ENCODE results near the gene UBE2C. TPM values are rescaled to one million over a fixed set of nuclear protein-coding genes. Genes with fewer than 3 reads are reported as not detected.
A peak's percentile ranks its signal among the peaks of the same experiment; 100 is the strongest.

The UBE2C gene
- total RNA-seq, 1 donor from 2014 or later = 22.9 TPM

DNA sequence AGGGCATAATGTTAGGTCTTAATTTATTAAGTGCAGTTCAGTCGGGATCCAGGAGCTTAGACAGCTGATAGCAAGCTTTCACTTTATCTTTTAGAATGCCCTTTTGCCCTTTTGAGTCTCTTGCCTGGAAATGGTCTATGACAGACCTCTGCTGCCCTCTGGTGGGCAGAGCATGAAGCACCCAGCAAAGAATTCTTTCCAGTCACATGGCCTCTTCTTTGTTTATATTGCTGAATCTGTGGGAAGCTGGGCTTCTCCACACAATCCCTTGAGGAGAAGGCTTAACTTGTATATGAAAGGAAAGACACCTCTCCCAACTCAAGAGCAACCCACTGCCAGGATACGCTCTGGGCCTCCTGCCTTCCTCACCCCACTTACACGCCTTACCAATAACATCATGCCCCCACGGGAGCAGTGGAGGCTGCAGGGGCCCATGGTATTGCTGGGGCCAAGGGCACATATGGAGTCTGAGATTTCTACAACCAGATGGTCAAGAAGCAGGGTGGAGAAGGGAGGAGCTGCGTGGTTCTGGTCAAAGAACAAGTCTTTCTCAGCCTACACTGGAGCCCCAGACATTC is 41.2 kb upstream of the UBE2C start:
- Mint-ChIP-seq H3K4me3 (ENCODE audit: unreplicated experiment) (no peak overlapping the region), H3K27me3 (ENCODE audit: unreplicated experiment) (peaks cover 2% of the 10 kb centered on the region), H3K27ac (ENCODE audit: unreplicated experiment) (no peak overlapping the region), H3K4me1 (ENCODE audit: unreplicated experiment) (no peaks in the 10 kb centered on the region), H3K9me3 (ENCODE audit: unreplicated experiment) (no peaks in the 10 kb centered on the region), H3K36me3 (ENCODE audit: low read depth, unreplicated experiment) (no peaks in the 10 kb centered on the region)
- TF ChIP-seq, protein P1, sequence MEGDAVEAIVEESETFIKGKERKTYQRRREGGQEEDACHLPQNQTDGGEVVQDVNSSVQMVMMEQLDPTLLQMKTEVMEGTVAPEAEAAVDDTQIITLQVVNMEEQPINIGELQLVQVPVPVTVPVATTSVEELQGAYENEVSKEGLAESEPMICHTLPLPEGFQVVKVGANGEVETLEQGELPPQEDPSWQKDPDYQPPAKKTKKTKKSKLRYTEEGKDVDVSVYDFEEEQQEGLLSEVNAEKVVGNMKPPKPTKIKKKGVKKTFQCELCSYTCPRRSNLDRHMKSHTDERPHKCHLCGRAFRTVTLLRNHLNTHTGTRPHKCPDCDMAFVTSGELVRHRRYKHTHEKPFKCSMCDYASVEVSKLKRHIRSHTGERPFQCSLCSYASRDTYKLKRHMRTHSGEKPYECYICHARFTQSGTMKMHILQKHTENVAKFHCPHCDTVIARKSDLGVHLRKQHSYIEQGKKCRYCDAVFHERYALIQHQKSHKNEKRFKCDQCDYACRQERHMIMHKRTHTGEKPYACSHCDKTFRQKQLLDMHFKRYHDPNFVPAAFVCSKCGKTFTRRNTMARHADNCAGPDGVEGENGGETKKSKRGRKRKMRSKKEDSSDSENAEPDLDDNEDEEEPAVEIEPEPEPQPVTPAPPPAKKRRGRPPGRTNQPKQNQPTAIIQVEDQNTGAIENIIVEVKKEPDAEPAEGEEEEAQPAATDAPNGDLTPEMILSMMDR (IDR thresholded peaks at IDR 0.05; ENCODE audit: unreplicated experiment) = peak; percentile 95
- peak; percentile 84 for DNase-seq (ENCODE audit: low spot score)

DNA sequence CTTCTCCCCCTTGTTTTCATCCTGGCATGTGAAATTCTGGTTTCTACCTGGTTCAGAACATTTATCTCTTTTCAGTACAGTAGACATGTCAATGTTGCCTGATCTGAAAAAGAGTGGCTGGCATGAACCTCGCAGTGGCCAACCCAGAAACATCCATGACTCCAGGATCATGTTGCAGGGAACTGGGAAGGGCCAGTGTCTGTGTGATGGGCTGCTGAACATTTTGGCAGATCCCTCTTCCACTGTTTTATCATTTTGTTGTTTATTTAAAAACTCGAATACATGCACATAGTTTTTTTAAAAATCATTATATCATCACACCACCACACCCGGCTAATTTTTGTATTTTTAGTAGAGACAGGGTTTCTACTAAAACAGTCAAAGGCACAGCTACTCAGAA is 39.8 kb upstream of the UBE2C start:
- Mint-ChIP-seq H3K4me3 (ENCODE audit: unreplicated experiment) (no peak overlapping the region), H3K27ac (ENCODE audit: unreplicated experiment) (no peak overlapping the region), H3K27me3 (ENCODE audit: unreplicated experiment) (peaks cover 2% of the 10 kb centered on the region), H3K4me1 (ENCODE audit: unreplicated experiment) (peaks cover 2% of the 10 kb centered on the region), H3K36me3 (ENCODE audit: low read depth, unreplicated experiment) (no peaks in the 10 kb centered on the region), H3K9me3 (ENCODE audit: unreplicated experiment) (no peaks in the 10 kb centered on the region)
- DNase-seq (ENCODE audit: low spot score) = no peak
- TF ChIP-seq, protein P1 (IDR thresholded peaks at IDR 0.05; ENCODE audit: unreplicated experiment) = no peak

DNA sequence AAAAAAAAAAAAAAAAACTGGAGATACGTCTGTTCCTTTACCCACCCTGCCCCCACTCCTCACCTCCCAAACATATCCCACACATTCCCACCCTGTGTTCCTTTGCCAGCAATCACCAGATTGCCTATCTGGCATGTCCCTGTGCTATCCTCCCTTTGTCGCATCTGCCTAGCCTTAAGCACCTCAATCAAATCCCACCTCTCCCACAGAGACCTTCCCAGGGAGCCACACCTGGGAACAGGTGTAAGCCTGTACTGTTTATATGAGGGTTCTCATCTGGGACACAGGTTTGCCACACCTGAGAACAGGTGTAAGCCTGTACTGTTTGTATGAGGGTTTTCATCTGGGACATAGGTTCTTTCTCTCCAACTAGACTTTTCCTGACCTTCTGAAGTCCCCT is 37.5 kb upstream of the UBE2C start:
- Mint-ChIP-seq H3K27me3 (ENCODE audit: unreplicated experiment) (peaks cover 2% of the 10 kb centered on the region), H3K36me3 (ENCODE audit: low read depth, unreplicated experiment) (no peaks in the 10 kb centered on the region), H3K4me3 (ENCODE audit: unreplicated experiment) (no peak overlapping the region), H3K27ac (ENCODE audit: unreplicated experiment) (no peak overlapping the region), H3K4me1 (ENCODE audit: unreplicated experiment) (peaks cover 2% of the 10 kb centered on the region), H3K9me3 (ENCODE audit: unreplicated experiment) (no peaks in the 10 kb centered on the region)
- TF ChIP-seq, protein P1 (IDR thresholded peaks at IDR 0.05; ENCODE audit: unreplicated experiment) = no peak
- DNase-seq (ENCODE audit: low spot score) = no peak

DNA sequence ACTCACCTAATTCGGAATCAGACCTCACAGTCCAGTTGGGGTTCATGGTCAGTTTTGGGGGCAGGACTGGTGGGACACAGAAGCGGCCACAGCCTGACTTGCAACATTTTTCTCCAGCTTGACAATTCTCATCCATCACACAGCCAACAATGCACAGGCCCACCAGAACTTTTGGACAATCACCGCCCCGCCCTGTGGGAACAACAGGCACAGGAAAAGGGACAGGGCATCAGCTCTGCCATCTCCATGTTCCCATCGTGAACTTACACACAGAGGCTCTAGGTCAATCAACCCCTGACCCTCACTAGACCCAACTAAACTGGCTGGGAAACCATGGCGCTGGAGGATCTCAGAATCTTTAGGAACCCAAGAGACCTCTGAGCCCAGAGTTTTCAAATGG is 37.0 kb upstream of the UBE2C start:
- H3K4me3 Mint-ChIP-seq (ENCODE audit: unreplicated experiment) = no peak overlapping the region
- no peak overlapping the region for H3K27ac Mint-ChIP-seq (ENCODE audit: unreplicated experiment)
- TF ChIP-seq, protein P1 (IDR thresholded peaks at IDR 0.05; ENCODE audit: unreplicated experiment) = no peak
- H3K4me1 Mint-ChIP-seq (ENCODE audit: unreplicated experiment) = peaks cover 2% of the 10 kb centered on the region
- peaks cover 2% of the 10 kb centered on the region for H3K27me3 Mint-ChIP-seq (ENCODE audit: unreplicated experiment)
- H3K9me3 Mint-ChIP-seq (ENCODE audit: unreplicated experiment) = no peaks in the 10 kb centered on the region
- no peak for DNase-seq (ENCODE audit: low spot score)
- H3K36me3 Mint-ChIP-seq (ENCODE audit: low read depth, unreplicated experiment) = no peaks in the 10 kb centered on the region

DNA sequence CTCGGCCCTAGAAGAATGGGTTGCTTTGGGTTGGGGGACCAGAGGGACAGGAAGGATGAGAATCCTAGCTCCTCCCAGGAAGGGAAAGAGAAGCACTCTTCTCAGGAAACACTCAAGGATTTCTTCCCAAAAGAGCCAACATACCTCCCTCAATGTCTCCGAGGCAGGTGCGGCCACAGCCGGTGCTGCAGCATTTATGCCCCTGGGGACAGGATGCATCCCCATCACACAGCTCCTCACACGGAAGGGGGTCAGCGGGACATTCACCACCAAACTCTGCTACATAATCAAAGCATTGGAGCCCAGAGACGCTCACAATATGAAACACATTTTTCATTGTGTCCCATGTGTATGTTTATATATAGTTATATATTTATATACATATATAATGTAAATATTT is 35.5 kb upstream of the UBE2C start:
- H3K9me3 Mint-ChIP-seq (ENCODE audit: unreplicated experiment) = no peaks in the 10 kb centered on the region

More for the DNA sequence above, 35.5 kb upstream of the UBE2C start:
- H3K36me3 Mint-ChIP-seq (ENCODE audit: low read depth, unreplicated experiment) = no peaks in the 10 kb centered on the region
- DNase-seq (ENCODE audit: low spot score) = no peak
- no peak overlapping the region for H3K4me3 Mint-ChIP-seq (ENCODE audit: unreplicated experiment)
- TF ChIP-seq, protein P1 (IDR thresholded peaks at IDR 0.05; ENCODE audit: unreplicated experiment) = no peak
- H3K27ac Mint-ChIP-seq (ENCODE audit: unreplicated experiment) = no peak overlapping the region
- H3K27me3 Mint-ChIP-seq (ENCODE audit: unreplicated experiment) = peaks cover 4% of the 10 kb centered on the region
- H3K4me1 Mint-ChIP-seq (ENCODE audit: unreplicated experiment) = peaks cover 2% of the 10 kb centered on the region

Data from endothelial cell (in vitro differentiated cells).